ENCODE data around the gene LRIF1. TPM values are rescaled to one million over a fixed set of nuclear protein-coding genes. Genes with fewer than 3 reads are reported as not detected.

Gene LRIF1
- total and polyA plus RNA-seq, 2 of the 8 experiments (the other 6 are each of a cell fraction or from before 2014, with no cell fraction given): 5.2 to 19.3 TPM

GRCh38 chr1:110898734-110899457, 64.8 kb downstream of the LRIF1 start:
- no peak for FAIRE-seq
- no peak overlapping the region for H2BK15ac ChIP-seq (ENCODE audit: low read length)
- POLR2A ChIA-PET (ENCODE audit: partially characterized antibody): no interaction called here
- TF ChIP-seq EZH2 (IDR thresholded peaks at IDR 0.05; ENCODE audit: low read depth, low read length, severe bottlenecking) (no peak), RBBP5 (IDR thresholded peaks at IDR 0.05; ENCODE audit: borderline replicate concordance, low read depth, low read length) (no peak), PHF8 (conservative IDR thresholded peaks at IDR 0.05; ENCODE audit: low read depth, low read length) (no peak), JUND (IDR thresholded peaks at IDR 0.05; ENCODE audit: low read length) (no peak), YY1 (IDR thresholded peaks at IDR 0.05; ENCODE audit: low read depth, low read length) (no peak), POLR2A (IDR thresholded peaks at IDR 0.05; ENCODE audit: control extremely low read depth in 1 of 2, low read depth in 2 of 2, low read length in 2 of 2) (no peak), KDM1A (IDR thresholded peaks at IDR 0.05; ENCODE audit: borderline replicate concordance, low read length) (no peak), SP2 (IDR thresholded peaks at IDR 0.05; ENCODE audit: low read length) (no peak), MAX (IDR thresholded peaks at IDR 0.05) (no peak), GTF2F1 (IDR thresholded peaks at IDR 0.05; ENCODE audit: borderline replicate concordance, low read depth, low read length) (no peak), SAP30 (IDR thresholded peaks at IDR 0.05; ENCODE audit: insufficient read depth, insufficient replicate concordance, low read length) (no peak), ASH2L (IDR thresholded peaks at IDR 0.05; ENCODE audit: low read length) (no peak), POU5F1 (IDR thresholded peaks at IDR 0.05; ENCODE audit: low read depth, low read length) (no peak)

More at GRCh38 chr1:110898734-110899457, 64.8 kb downstream of the LRIF1 start:
- 87% methylated on average over 3 of the region's 3 CpGs; no CpG with 5 or more reads in 1 of the 2 experiments for WGBS, 2 experiments (ENCODE audit: extremely low coverage in 1 of 2, insufficient coverage in 1 of 2, insufficient read length in 1 of 2, insufficient replicate concordance in 2 of 2, low coverage in 1 of 2, low lambda C conversion rate in 2 of 2, missing lambda C conversion rate in 1 of 2)
- H3K27ac ChIP-seq (ENCODE audit: low read depth, low read length): no peak overlapping the region
- H3K23ac ChIP-seq (ENCODE audit: insufficient read length): no peak overlapping the region
- H2BK5ac ChIP-seq (ENCODE audit: low read depth, low read length): no peak overlapping the region
- H3K36me3 ChIP-seq (ENCODE audit: control insufficient read depth in 2 of 4, insufficient read depth in 4 of 4, low read length in 3 of 4): no peaks in the 10 kb centered on the region; a peak in 1 of 8 replicates
- H2AK5ac ChIP-seq (ENCODE audit: low read depth, low read length): no peak overlapping the region
- no peaks in the 10 kb centered on the region for H4K20me1 ChIP-seq (replicated peaks in 1 of 2; ENCODE audit: control insufficient read depth in 1 of 2, insufficient read depth in 2 of 2, low read length in 2 of 2)
- H3K18ac ChIP-seq (ENCODE audit: extremely low read depth, low read length): no peak overlapping the region
- no peaks in the 10 kb centered on the region for H3K79me1 ChIP-seq (ENCODE audit: low read depth, low read length)
- no peak overlapping the region for H2BK12ac ChIP-seq (ENCODE audit: low read depth, low read length)
- no peak overlapping the region for H3K14ac ChIP-seq (ENCODE audit: insufficient read length)
- no peak overlapping the region for H4K5ac ChIP-seq (ENCODE audit: insufficient read length, low read depth, low read length)
- no peak overlapping the region for H3K4ac ChIP-seq (replicated peaks; ENCODE audit: insufficient read length, low read depth, low read length)
- DNase-seq (ENCODE audit: low read depth in 1 of 2, low spot score in 2 of 2): no peak
- H2BK120ac ChIP-seq (replicated peaks; ENCODE audit: low read depth, low read length): no peak overlapping the region
- no peak overlapping the region for H3K9ac ChIP-seq (replicated peaks in 1 of 4; ENCODE audit: extremely low read depth in 1 of 4, low read depth in 3 of 4, low read length in 3 of 4)
- CTCF ChIA-PET (ENCODE audit: partially characterized antibody): no interaction called here
- no peaks in the 10 kb centered on the region for H3K23me2 ChIP-seq (ENCODE audit: low read depth, low read length)
- H3K4me1 ChIP-seq (replicated peaks in 1 of 4; ENCODE audit: control insufficient read depth in 3 of 4, insufficient read depth in 4 of 4, low read length in 3 of 4): peaks cover 0 to 2% (median 0%) of the 10 kb centered on the region in 4 experiments; a peak in 1 of 7 replicates
- H2BK20ac ChIP-seq (ENCODE audit: low read length): no peak overlapping the region
- no peak overlapping the region for H4K8ac ChIP-seq (ENCODE audit: extremely low read depth, insufficient read depth, low read length)
- no peaks in the 10 kb centered on the region for H3K79me2 ChIP-seq (ENCODE audit: control insufficient read depth in 1 of 2, insufficient read depth in 2 of 2, low read length in 2 of 2)
- H4K91ac ChIP-seq (replicated peaks; ENCODE audit: insufficient read length, low read length): no peak overlapping the region
- H3K56ac ChIP-seq (replicated peaks; ENCODE audit: insufficient read length, low read depth, low read length): no peak overlapping the region
- H3K9me3 ChIP-seq (ENCODE audit: insufficient read depth in 2 of 2, low read depth in 1 of 2, low read length in 1 of 2): peaks cover 2 to 10% of the 10 kb centered on the region in 2 experiments; a peak in 2 of 4 replicates
- no peak overlapping the region for H3K4me2 ChIP-seq (ENCODE audit: insufficient read depth in 1 of 2, low read depth in 2 of 2, low read length in 2 of 2)
- no peak overlapping the region for H3K4me3 ChIP-seq (ENCODE audit: extremely low read depth in 1 of 4, insufficient read depth in 2 of 4, low read depth in 3 of 4, low read length in 4 of 4)
- H3K27me3 ChIP-seq (replicated peaks in 1 of 4; ENCODE audit: control insufficient read depth in 3 of 4, extremely low read depth in 1 of 4, insufficient read depth in 3 of 4, low read length in 3 of 4): no peaks in the 10 kb centered on the region
- no peak overlapping the region for H2AFZ ChIP-seq (ENCODE audit: low read length)
